Measurements from ENCODE around the gene PPP1CA. TPM values are rescaled to one million over a fixed set of nuclear protein-coding genes. Genes with fewer than 3 reads are reported as not detected.

The PPP1CA gene
- 324 and 339 TPM in 2 replicates for total RNA-seq (2014; rRNA removed; shearing (Covaris generic))
- 173 and 190 TPM in 2 replicates for polyA plus RNA-seq (2015; cell fraction: cytosol; rRNA removed)
- polyA plus RNA-seq (2015; cell fraction: nucleus; rRNA removed): 94.2 and 99.1 TPM in 2 replicates

- DNase-seq (ENCODE audit: low read depth): peak; percentile 71
These were observed at the start of gene PPP1CA for GRCh38 chr11:67401495-67402191. Gene PPP1CA (minus strand): TSS chr11:67401858. CDS start chr11:67401782, 76 bp downstream.

GRCh38 chr11:67450796-67451657 is 49.4 kb upstream of the PPP1CA start:
- DNase-seq (ENCODE audit: low read depth): no peak

- no peak for DNase-seq (ENCODE audit: low read depth)
These were observed 47.6 kb upstream of the PPP1CA start for GRCh38 chr11:67449116-67449844.

GRCh38 chr11:67448220-67448609 is 46.6 kb upstream of the PPP1CA start:
- DNase-seq (ENCODE audit: low read depth): no peak

GRCh38 chr11:67445515-67445914 is 43.9 kb upstream of the PPP1CA start:
- DNase-seq (ENCODE audit: low read depth): no peak

GRCh38 chr11:67442504-67443404 is 41.1 kb upstream of the PPP1CA start:
- DNase-seq (ENCODE audit: low read depth): no peak

- DNase-seq (ENCODE audit: low read depth): no peak
These were observed 40.2 kb upstream of the PPP1CA start for GRCh38 chr11:67441731-67442351.

GRCh38 chr11:67441098-67441563 is 39.5 kb upstream of the PPP1CA start:
- no peak for DNase-seq (ENCODE audit: low read depth)

GRCh38 chr11:67440229-67441097 is 38.8 kb upstream of the PPP1CA start:
- no peak for DNase-seq (ENCODE audit: low read depth)

GRCh38 chr11:67439321-67440228 is 37.9 kb upstream of the PPP1CA start:
- DNase-seq (ENCODE audit: low read depth): peak; percentile 48

- DNase-seq (ENCODE audit: low read depth): no peak
These were observed 36.7 kb upstream of the PPP1CA start for GRCh38 chr11:67438158-67438902.

GRCh38 chr11:67437809-67438157 is 36.1 kb upstream of the PPP1CA start:
- no peak for DNase-seq (ENCODE audit: low read depth)

GRCh38 chr11:67437082-67437808 is 35.6 kb upstream of the PPP1CA start, which contains the start of gene PTPRCAP:
Gene PTPRCAP (minus strand): TSS chr11:67437682. CDS start chr11:67437619, 63 bp downstream.
- no peak for DNase-seq (ENCODE audit: low read depth)

GRCh38 chr11:67436459-67437081 is 34.9 kb upstream of the PPP1CA start:
- DNase-seq (ENCODE audit: low read depth): no peak

- DNase-seq (ENCODE audit: low read depth): no peak
These were observed 34.2 kb upstream of the PPP1CA start for GRCh38 chr11:67435727-67436458.

All from HT1080 (cell line).